ENCODE results near the gene KLRC2. TPM values are rescaled to one million over a fixed set of nuclear protein-coding genes. Genes with fewer than 3 reads are reported as not detected.
"Not testable (repeated sequence)": the region's sequence is repeated elsewhere in the genome, so short reads cannot be mapped to it uniquely, and the experiment has no call there.

Gene KLRC2
- total and polyA plus RNA-seq, 5 donors: 0.07 TPM; not detected in 4

GRCh38 chr12:10405294-10405693, 30.5 kb downstream of the KLRC2 start:
- Histone ChIP-seq H3K27ac (ENCODE audit: low read length) (no peak overlapping the region), H3K9me3 (ENCODE audit: control insufficient read depth, low read length) (no peaks in the 10 kb centered on the region), H3K4me1 (ENCODE audit: control insufficient read depth, insufficient read depth, low read length) (no peaks in the 10 kb centered on the region), H3K4me3 (ENCODE audit: low read length) (no peak overlapping the region), H3K27me3 (ENCODE audit: control insufficient read depth, insufficient read depth) (no peaks in the 10 kb centered on the region)
- no peak for DNase-seq
- intact Hi-C loops (cut with DNase I): no loop called here
- no peak for ATAC-seq
- 95% methylated on average over 5 of the region's 5 CpGs for WGBS

- H3K27ac ChIP-seq (ENCODE audit: low read length): no peak overlapping the region
- ATAC-seq: no peak
Observed at GRCh38 chr12:10404798-10405197, 31.0 kb downstream of the KLRC2 start.

GRCh38 chr12:10400829-10401228, 35.0 kb downstream of the KLRC2 start:
- no peak overlapping the region for H3K27ac ChIP-seq (ENCODE audit: low read length)
- no peaks in the 10 kb centered on the region for H3K9me3 ChIP-seq (ENCODE audit: control insufficient read depth, low read length)
- intact Hi-C loops (cut with DNase I): no loop called here
- H3K4me1 ChIP-seq (ENCODE audit: control insufficient read depth, insufficient read depth, low read length): peaks cover 2% of the 10 kb centered on the region
- DNase-seq (no peak), ATAC-seq (no peak)
- no peaks in the 10 kb centered on the region for H3K27me3 ChIP-seq (ENCODE audit: control insufficient read depth, insufficient read depth)
- no peak overlapping the region for H3K4me3 ChIP-seq (ENCODE audit: low read length)

More at GRCh38 chr12:10404798-10405197, 31.0 kb downstream of the KLRC2 start:
- DNase-seq: no peak
- Histone ChIP-seq H3K4me3 (ENCODE audit: low read length) (no peak overlapping the region), H3K4me1 (ENCODE audit: control insufficient read depth, insufficient read depth, low read length) (no peaks in the 10 kb centered on the region), H3K9me3 (ENCODE audit: control insufficient read depth, low read length) (no peaks in the 10 kb centered on the region), H3K27me3 (ENCODE audit: control insufficient read depth, insufficient read depth) (no peaks in the 10 kb centered on the region)
- intact Hi-C loops (cut with DNase I): no loop called here

- DNase-seq (no peak), ATAC-seq (no peak)
- intact Hi-C loops (cut with DNase I): no loop called here
- Histone ChIP-seq H3K27ac (ENCODE audit: low read length) (no peak overlapping the region), H3K27me3 (ENCODE audit: control insufficient read depth, insufficient read depth) (no peaks in the 10 kb centered on the region), H3K4me3 (ENCODE audit: low read length) (no peak overlapping the region), H3K4me1 (ENCODE audit: control insufficient read depth, insufficient read depth, low read length) (peaks cover 2% of the 10 kb centered on the region), H3K9me3 (ENCODE audit: control insufficient read depth, low read length) (no peaks in the 10 kb centered on the region)
- 79% methylated on average over 2 of the region's 2 CpGs for WGBS
Observed at GRCh38 chr12:10398168-10398567, 37.6 kb downstream of the KLRC2 start.

GRCh38 chr12:10397296-10397695, 38.5 kb downstream of the KLRC2 start:
- peaks cover 2% of the 10 kb centered on the region for H3K4me1 ChIP-seq (ENCODE audit: control insufficient read depth, insufficient read depth, low read length)
- DNase-seq: no peak
- no peak overlapping the region for H3K4me3 ChIP-seq (ENCODE audit: low read length)
- 72% methylated on average over 2 of the region's 2 CpGs for WGBS
- ATAC-seq: no peak
- H3K27me3 ChIP-seq (ENCODE audit: control insufficient read depth, insufficient read depth): no peaks in the 10 kb centered on the region
- no peak overlapping the region for H3K27ac ChIP-seq (ENCODE audit: low read length)
- intact Hi-C loops (cut with DNase I): no loop called here
- H3K9me3 ChIP-seq (ENCODE audit: control insufficient read depth, low read length): no peaks in the 10 kb centered on the region

- H3K27ac ChIP-seq (ENCODE audit: low read length); H3K9me3 ChIP-seq (ENCODE audit: control insufficient read depth, low read length); H3K4me3 ChIP-seq (ENCODE audit: low read length); ATAC-seq; H3K4me1 ChIP-seq (ENCODE audit: control insufficient read depth, insufficient read depth, low read length); H3K27me3 ChIP-seq (ENCODE audit: control insufficient read depth, insufficient read depth); intact Hi-C loops (cut with DNase I); DNase-seq: not testable (repeated sequence)
- 90% methylated on average over 15 of the region's 15 CpGs for WGBS
Observed at GRCh38 chr12:10396176-10396575, 39.6 kb downstream of the KLRC2 start.

- intact Hi-C loops (cut with DNase I): no loop called here
- H3K27me3 ChIP-seq (ENCODE audit: control insufficient read depth, insufficient read depth): no peaks in the 10 kb centered on the region
- H3K4me1 ChIP-seq (ENCODE audit: control insufficient read depth, insufficient read depth, low read length): peaks cover 2% of the 10 kb centered on the region
- no peak overlapping the region for H3K27ac ChIP-seq (ENCODE audit: low read length)
- ATAC-seq (peak; percentile 74 to 82), DNase-seq (peak in 1 of 3 donors; percentile 17)
- 32% methylated on average over 6 of the region's 6 CpGs for WGBS
- H3K9me3 ChIP-seq (ENCODE audit: control insufficient read depth, low read length): no peaks in the 10 kb centered on the region
- no peak overlapping the region for H3K4me3 ChIP-seq (ENCODE audit: low read length)
Observed at GRCh38 chr12:10395390-10395998, 40.3 kb downstream of the KLRC2 start.

GRCh38 chr12:10394531-10395152, 41.2 kb downstream of the KLRC2 start:
- H3K4me3 ChIP-seq (ENCODE audit: low read length); ATAC-seq; H3K27me3 ChIP-seq (ENCODE audit: control insufficient read depth, insufficient read depth); DNase-seq; H3K4me1 ChIP-seq (ENCODE audit: control insufficient read depth, insufficient read depth, low read length); H3K27ac ChIP-seq (ENCODE audit: low read length); intact Hi-C loops (cut with DNase I); H3K9me3 ChIP-seq (ENCODE audit: control insufficient read depth, low read length): not testable (repeated sequence)
- 88% methylated on average over 11 of the region's 11 CpGs for WGBS

GRCh38 chr12:10393291-10393690, 42.5 kb downstream of the KLRC2 start:
- Histone ChIP-seq H3K9me3 (ENCODE audit: control insufficient read depth, low read length) (no peaks in the 10 kb centered on the region), H3K4me3 (ENCODE audit: low read length) (no peak overlapping the region), H3K27ac (ENCODE audit: low read length) (no peak overlapping the region), H3K27me3 (ENCODE audit: control insufficient read depth, insufficient read depth) (no peaks in the 10 kb centered on the region), H3K4me1 (ENCODE audit: control insufficient read depth, insufficient read depth, low read length) (peaks cover 2% of the 10 kb centered on the region)
- 36% methylated on average over 3 of the region's 3 CpGs for WGBS
- no peak for ATAC-seq
- intact Hi-C loops (cut with DNase I): no loop called here
- DNase-seq: no peak

- no peak overlapping the region for H3K4me3 ChIP-seq (ENCODE audit: low read length)
- H3K27ac ChIP-seq (ENCODE audit: low read length): no peak overlapping the region
- H3K9me3 ChIP-seq (ENCODE audit: control insufficient read depth, low read length): no peaks in the 10 kb centered on the region
- 42% methylated on average over 7 of the region's 7 CpGs for WGBS
- DNase-seq (peak; percentile 72 to 83 (median 75)), ATAC-seq (peak; percentile 89 to 95)
- no peaks in the 10 kb centered on the region for H3K27me3 ChIP-seq (ENCODE audit: control insufficient read depth, insufficient read depth)
- intact Hi-C loops (cut with DNase I): no loop called here
- peaks cover 2% of the 10 kb centered on the region for H3K4me1 ChIP-seq (ENCODE audit: control insufficient read depth, insufficient read depth, low read length)
Observed at GRCh38 chr12:10392394-10392930, 43.3 kb downstream of the KLRC2 start.

GRCh38 chr12:10390991-10391390, 44.8 kb downstream of the KLRC2 start:
- 92% methylated on average over 7 of the region's 7 CpGs for WGBS
- intact Hi-C loops (cut with DNase I): not testable (repeated sequence)

More at GRCh38 chr12:10390991-10391390, 44.8 kb downstream of the KLRC2 start:
- DNase-seq; H3K9me3 ChIP-seq (ENCODE audit: control insufficient read depth, low read length); H3K27me3 ChIP-seq (ENCODE audit: control insufficient read depth, insufficient read depth); H3K27ac ChIP-seq (ENCODE audit: low read length); H3K4me1 ChIP-seq (ENCODE audit: control insufficient read depth, insufficient read depth, low read length); H3K4me3 ChIP-seq (ENCODE audit: low read length); ATAC-seq: not testable (repeated sequence)
